ENCODE results near the gene CDKN2C. TPM values are rescaled to one million over a fixed set of nuclear protein-coding genes. Genes with fewer than 3 reads are reported as not detected.
"Not testable (repeated sequence)": the region's sequence is repeated elsewhere in the genome, so short reads cannot be mapped to it uniquely, and the experiment has no call there.

Gene CDKN2C
- total RNA-seq, 1 experiment from 2014 or later, result 49.2 TPM

GRCh38 chr1:50950396-50950795 is 19.6 kb upstream of the CDKN2C start:
- Histone ChIP-seq H3K4me1 (ENCODE audit: insufficient read depth, low read length) (no peaks in the 10 kb centered on the region), H4K20me1 (ENCODE audit: low read length) (peaks cover 13% of the 10 kb centered on the region), H3K4me3 (ENCODE audit: low read length) (no peak overlapping the region), H3K27ac (ENCODE audit: low read length) (no peak overlapping the region), H3K27me3 (ENCODE audit: low read length) (no peaks in the 10 kb centered on the region), H3K9me3 (ENCODE audit: low read length) (no peaks in the 10 kb centered on the region), H3K4me2 (ENCODE audit: low read length) (no peak overlapping the region), H3F3A (ENCODE audit: low read length, unreplicated experiment) (no peaks in the 10 kb centered on the region), H3K9me2 (replicated peaks; ENCODE audit: low read length) (no peaks in the 10 kb centered on the region), H3K9ac (ENCODE audit: low read length) (no peak overlapping the region), H2AFZ (ENCODE audit: low read length) (no peak overlapping the region), H3K36me3 (ENCODE audit: low read depth, low read length) (peaks cover under 1% of the 10 kb centered on the region; the same call in 1 of the 2 replicates), H3K79me2 (ENCODE audit: low read length) (peaks cover 88% of the 10 kb centered on the region)
- intact Hi-C loops (cut with micrococcal nuclease), result no loop called here
- TF ChIP-seq EZH2 (IDR thresholded peaks at IDR 0.05; ENCODE audit: low read length, unreplicated experiment) (no peak), CTCF (conservative IDR thresholded peaks at IDR 0.05; ENCODE audit: low read depth, low read length) (no peak), EZH2phosphoT487 (IDR thresholded peaks at IDR 0.05; ENCODE audit: borderline replicate concordance, low read length) (no peak)
- CTCF ChIA-PET, result no interaction called here
- POLR2A ChIA-PET (ENCODE audit: unreplicated experiment), result interaction anchor here (0.6 kb wide), 1 partner anchor 697 kb away, joined by 8 read pairs; no protein-coding TSS in a partner anchor
- no peak for ATAC-seq
- no peak for DNase-seq
- no TSS peak for BruUV-seq (replicated peaks)

- H3K4me2 ChIP-seq (ENCODE audit: low read length); H3K4me3 ChIP-seq (ENCODE audit: low read length); POLR2A ChIA-PET (ENCODE audit: unreplicated experiment); H3K9ac ChIP-seq (ENCODE audit: low read length); H3K27me3 ChIP-seq (ENCODE audit: low read length); BruUV-seq (replicated peaks); ATAC-seq; H3K27ac ChIP-seq (ENCODE audit: low read length); DNase-seq; H3K36me3 ChIP-seq (ENCODE audit: low read depth, low read length); CTCF ChIA-PET; H3K9me3 ChIP-seq (ENCODE audit: low read length); H3K4me1 ChIP-seq (ENCODE audit: insufficient read depth, low read length); H4K20me1 ChIP-seq (ENCODE audit: low read length); H2AFZ ChIP-seq (ENCODE audit: low read length); H3K9me2 ChIP-seq (replicated peaks; ENCODE audit: low read length); intact Hi-C loops (cut with micrococcal nuclease); H3F3A ChIP-seq (ENCODE audit: low read length, unreplicated experiment): not testable (repeated sequence)
- peaks cover 88% of the 10 kb centered on the region for H3K79me2 ChIP-seq (ENCODE audit: low read length)
These were observed 17.5 kb upstream of the CDKN2C start for GRCh38 chr1:50952566-50952965.

GRCh38 chr1:50955116-50955515 is 14.9 kb upstream of the CDKN2C start:
- Histone ChIP-seq H3K4me2 (ENCODE audit: low read length) (no peak overlapping the region), H3K4me1 (ENCODE audit: insufficient read depth, low read length) (peaks cover 7% of the 10 kb centered on the region; the same call in 1 of the 2 replicates), H3K4me3 (ENCODE audit: low read length) (no peak overlapping the region), H2AFZ (ENCODE audit: low read length) (no peak overlapping the region), H3K9me3 (ENCODE audit: low read length) (no peaks in the 10 kb centered on the region), H4K20me1 (ENCODE audit: low read length) (peaks cover 11% of the 10 kb centered on the region), H3F3A (ENCODE audit: low read length, unreplicated experiment) (no peaks in the 10 kb centered on the region), H3K79me2 (ENCODE audit: low read length) (peaks cover 83% of the 10 kb centered on the region), H3K27me3 (ENCODE audit: low read length) (no peaks in the 10 kb centered on the region), H3K27ac (ENCODE audit: low read length) (no peak overlapping the region), H3K9ac (ENCODE audit: low read length) (no peak overlapping the region), H3K36me3 (ENCODE audit: low read depth, low read length) (0 out of 2 replicates have a peak, but pooled peaks cover 2% of the 10 kb centered on the region), H3K9me2 (replicated peaks; ENCODE audit: low read length) (no peaks in the 10 kb centered on the region)
- ATAC-seq (no peak), DNase-seq (no peak)
- ChIA-PET POLR2A (ENCODE audit: unreplicated experiment) (no interaction called here), CTCF (no interaction called here)
- no TSS peak for BruUV-seq (replicated peaks)
- intact Hi-C loops (cut with micrococcal nuclease), result loop anchor here (5.0 kb wide), 1 partner anchor 178 kb away; no protein-coding TSS in a partner anchor
- TF ChIP-seq CTCF (conservative IDR thresholded peaks at IDR 0.05; ENCODE audit: low read depth, low read length) (no peak), EZH2 (IDR thresholded peaks at IDR 0.05; ENCODE audit: low read length, unreplicated experiment) (no peak), EZH2phosphoT487 (IDR thresholded peaks at IDR 0.05; ENCODE audit: borderline replicate concordance, low read length) (no peak)
